Spleen (tissue), 11 donors: ENCODE data around the gene AHI1. TPM values are rescaled to one million over a fixed set of nuclear protein-coding genes. Genes with fewer than 3 reads are reported as not detected.
"Not testable (repeated sequence)": the region's sequence is repeated elsewhere in the genome, so short reads cannot be mapped to it uniquely, and the experiment has no call there.

ENCODE experiments used
- DNase-seq: peaks from one replicate; pipeline ENCODE4 v3.0.0-alpha.2; 2020
- H3K27ac ChIP-seq, 8 donors: fragments of 200-600 bp; sonication (generic) in 7 of 8; 1 replicate in 4 of 8; 2 replicates in 4 of 8; pipeline versions ENCODE4 v1.5.0 to v1.8.0; 2016 to 2021; ENCODE audit warnings: inconsistent platforms in 4 of 8, mild to moderate bottlenecking in 4 of 8, moderate library complexity in 1 of 8
- H3K27me3 ChIP-seq, 7 donors: fragments of 200-600 bp; sonication (generic) in 6 of 7; replicated peaks in 1 of 7; 1 replicate in 4 of 7; 2 replicates in 3 of 7; pipeline versions ENCODE4 v1.5.0 to v1.8.0; 2016 to 2021; ENCODE audit warnings: inconsistent platforms in 3 of 7, mild to moderate bottlenecking in 1 of 7
- H3K36me3 ChIP-seq, 6 donors: fragments of 200-600 bp; sonication (generic) in 5 of 6; 1 replicate in 4 of 6; 2 replicates in 2 of 6; pipeline versions ENCODE4 v1.5.0 to v1.8.0; 2016 to 2021; ENCODE audit warnings: inconsistent platforms in 2 of 6
- H3K4me1 ChIP-seq, 6 donors: fragments of 200-600 bp; sonication (generic) in 5 of 6; 1 replicate in 3 of 6; 2 replicates in 3 of 6; pipeline versions ENCODE4 v1.5.0 to v1.8.0; 2016 to 2021; ENCODE audit warnings: inconsistent platforms in 3 of 6
- H3K4me3 ChIP-seq, 8 donors: fragments of 200-600 bp; sonication (generic) in 7 of 8; 1 replicate in 4 of 8; 2 replicates in 4 of 8; pipeline versions ENCODE4 v1.5.0 to v1.8.0; 2016 to 2021; ENCODE audit warnings: inconsistent platforms in 4 of 8, mild to moderate bottlenecking in 4 of 8, moderate library complexity in 2 of 8
- H3K9me3 ChIP-seq, 8 donors: fragments of 200-600 bp; sonication (generic) in 7 of 8; 1 replicate in 4 of 8; 2 replicates in 4 of 8; pipeline versions ENCODE4 v1.5.0 to v1.8.0; 2016 to 2021; ENCODE audit warnings: inconsistent platforms in 4 of 8
- CTCF ChIP-seq, 11 experiments: fragments of 200-600 bp in 7 of 11; fragments of 450-650 bp in 4 of 11; sonication (generic) in 4 of 11; IDR thresholded peaks in 8 of 11; conservative IDR thresholded peaks in 3 of 11; 1 replicate in 7 of 11; 2 replicates in 4 of 11; pipeline versions ENCODE4 v1.4.0 to v1.8.0; 2016 to 2021; ENCODE audit warnings: antibody characterized with exemption in 11 of 11, inconsistent platforms in 4 of 11, mild to moderate bottlenecking in 1 of 11
- POLR2A ChIP-seq, 3 donors: fragments of 450-650 bp; IDR thresholded peaks; one replicate each; pipeline ENCODE4 v1.5.1; 2017; ENCODE audit warnings: antibody characterized with exemption in 3 of 3, mild to moderate bottlenecking in 1 of 3
- POLR2AphosphoS5 ChIP-seq, 3 donors: sonication (generic); formaldehyde crosslinking; IDR thresholded peaks; one replicate each; pipeline ENCODE4 v1.5.1; 2017; ENCODE audit warnings: antibody characterized with exemption in 3 of 3
- WGBS, 5 donors: extraction: QIAGEN DNeasy Blood & Tissue Kit in 3 of 5; methylation state at CpG; one replicate each; pipeline versions ENCODE4 v1.1.5 to v1.1.7; 2013 to 2018; 5-methylcytosine and 5-hydroxymethylcytosine counted together
- intact Hi-C: fragments of 100-400 bp; cut with DNase I; formaldehyde crosslinking; loops from one replicate; pipeline ENCODE4 v1.15.0; 2023; ENCODE audit warnings: low total_unique reads
- polyA plus RNA-seq, 3 donors: library from polyadenylated mRNA; stranded (reverse); fragments of 200-250 nt; gene quantifications; one replicate each; pipeline ENCODE4 v1.2.1, GENCODE V29; 2013
- total RNA-seq, 7 donors: library from RNA; depleted of rRNA in 3 of 7; stranded (reverse); fragments of >200 nt in 3 of 7; fragmentation: NEBNext Ultra II Directional in 4 of 7; extraction: Animal tissue kit (Norgen Biotek cat#: 25700) in 4 of 7; gene quantifications; one replicate each; pipeline versions ENCODE4 v1.1.0 to v1.2.1, GENCODE V29; 2016 to 2021
- donor health status: healthy with polysubstance abuse.
- donor health status: DM: no; HTN: no; CAD: no; lungs with moderate emphysema.
- donor health status: DM: no; HTN: no; CAD: no.
- donor health status: Bipolar disorder and iron deficiency.
- donor health status: healthy.
- donor health status: DM: no; HTN: no; CAD: no.
- donor health status: DM: yes; HTN: yes; CAD: no.

Gene AHI1
- total and polyA plus RNA-seq, 10 donors, result 3.6 to 21.8 (median 16.9) TPM

- DNase-seq, result no peak
- Histone ChIP-seq H3K36me3 (no peaks in the 10 kb centered on the region), H3K9me3 (no peaks in the 10 kb centered on the region), H3K27me3 (no peaks in the 10 kb centered on the region), H3K27ac (no peak overlapping the region), H3K4me1 (no peaks in the 10 kb centered on the region), H3K4me3 (no peak overlapping the region)
- WGBS, 5 donors, result 33 to 85% (median 62%) methylated on average over 1 of the region's 1 CpG; no CpG with 5 or more reads in 1 of the 5 donors
- intact Hi-C loops, result no loop called here
- TF ChIP-seq POLR2AphosphoS5 (IDR thresholded peaks at IDR 0.05) (no peak), POLR2A (IDR thresholded peaks at IDR 0.05) (no peak), CTCF (IDR thresholded peaks at IDR 0.05 in 8 of 11, conservative IDR thresholded peaks at IDR 0.05 in 3 of 11) (no peak)
Measured at GRCh38 chr6:135254471-135254870, 243.1 kb downstream of the AHI1 start.

- H3K27ac ChIP-seq, result no peak overlapping the region
Measured at GRCh38 chr6:135251498-135252441, 245.8 kb downstream of the AHI1 start.

GRCh38 chr6:135250751-135251497 is 246.6 kb downstream of the AHI1 start:
- no peaks in the 10 kb centered on the region for H3K4me1 ChIP-seq
- no peaks in the 10 kb centered on the region for H3K27me3 ChIP-seq
- no peaks in the 10 kb centered on the region for H3K36me3 ChIP-seq
- intact Hi-C loops, result no loop called here
- DNase-seq, result no peak
- no peak overlapping the region for H3K4me3 ChIP-seq
- H3K9me3 ChIP-seq, result no peaks in the 10 kb centered on the region
- 90 to 95% (median 93%) methylated on average over 9 of the region's 9 CpGs for WGBS, 5 donors
- H3K27ac ChIP-seq, result no peak overlapping the region
- TF ChIP-seq POLR2AphosphoS5 (IDR thresholded peaks at IDR 0.05) (no peak), CTCF (IDR thresholded peaks at IDR 0.05 in 8 of 11, conservative IDR thresholded peaks at IDR 0.05 in 3 of 11) (no peak), POLR2A (IDR thresholded peaks at IDR 0.05) (no peak)

More at GRCh38 chr6:135251498-135252441, 245.8 kb downstream of the AHI1 start:
- intact Hi-C loops, result no loop called here
- H3K36me3 ChIP-seq, result no peaks in the 10 kb centered on the region
- WGBS, 5 donors, result 61 to 77% (median 74%) methylated on average over 13 of the region's 13 CpGs
- no peaks in the 10 kb centered on the region for H3K27me3 ChIP-seq
- H3K4me1 ChIP-seq, result no peaks in the 10 kb centered on the region
- H3K4me3 ChIP-seq, result no peak overlapping the region
- no peaks in the 10 kb centered on the region for H3K9me3 ChIP-seq
- no peak for TF ChIP-seq CTCF (IDR thresholded peaks at IDR 0.05 in 8 of 11, conservative IDR thresholded peaks at IDR 0.05 in 3 of 11)
- TF ChIP-seq POLR2AphosphoS5 (IDR thresholded peaks at IDR 0.05), result no peak
- TF ChIP-seq POLR2A (IDR thresholded peaks at IDR 0.05), result no peak
- no peak for DNase-seq

- H3K4me3 ChIP-seq, result no peak overlapping the region
- no peaks in the 10 kb centered on the region for H3K9me3 ChIP-seq
- no peak overlapping the region for H3K27ac ChIP-seq
- TF ChIP-seq CTCF (IDR thresholded peaks at IDR 0.05 in 8 of 11, conservative IDR thresholded peaks at IDR 0.05 in 3 of 11), result no peak
- TF ChIP-seq POLR2AphosphoS5 (IDR thresholded peaks at IDR 0.05), result no peak
- no peak for TF ChIP-seq POLR2A (IDR thresholded peaks at IDR 0.05)
- WGBS, 5 donors, result 75 to 81% (median 77%) methylated on average over 9 of the region's 9 CpGs
- H3K4me1 ChIP-seq, result no peaks in the 10 kb centered on the region
- H3K36me3 ChIP-seq, result no peaks in the 10 kb centered on the region
- DNase-seq, result no peak
- intact Hi-C loops, result no loop called here
- H3K27me3 ChIP-seq, result no peaks in the 10 kb centered on the region
Measured at GRCh38 chr6:135250234-135250633, 247.3 kb downstream of the AHI1 start.

GRCh38 chr6:135246412-135247012 is 251.0 kb downstream of the AHI1 start:
- H3K9me3 ChIP-seq, H3K36me3 ChIP-seq, H3K4me1 ChIP-seq, H3K4me3 ChIP-seq, intact Hi-C loops, H3K27me3 ChIP-seq, H3K27ac ChIP-seq, DNase-seq: not testable (repeated sequence)
- WGBS, 5 donors, result 89 to 93% (median 92%) methylated on average over 8 of the region's 8 CpGs
